HepG2 (cell line): ENCODE measurements around the gene VGF. TPM values are rescaled to one million over a fixed set of nuclear protein-coding genes. Genes with fewer than 3 reads are reported as not detected.
A peak's percentile ranks its signal among the peaks of the same experiment; 100 is the strongest.

Experiments used
- AKAP8 ChIP-seq: sonication (generic); formaldehyde crosslinking; IDR thresholded peaks from 2 replicates; pipeline ENCODE4 v1.5.1; 2020; ENCODE audit warnings: mild to moderate bottlenecking, missing genetic modification reagents
- HOXA3 ChIP-seq: sonication (generic); formaldehyde crosslinking; IDR thresholded peaks from 2 replicates; pipeline ENCODE4 v1.5.0; 2020; ENCODE audit warnings: missing genetic modification reagents
- POLR2G ChIP-seq: fragments of 200-400 bp; formaldehyde crosslinking; IDR thresholded peaks from 2 replicates; pipeline ENCODE4 v1.6.1; 2018; ENCODE audit warnings: mild to moderate bottlenecking, low read depth, low read length, moderate library complexity
- YY1 ChIP-seq: IDR thresholded peaks from 2 replicates; pipeline ENCODE4 v1.6.1; 2011; ENCODE audit warnings: low read length, low read depth, moderate library complexity, mild to moderate bottlenecking; ENCODE audit not compliant: insufficient read depth, insufficient replicate concordance
- ZFP37 ChIP-seq: sonication (generic); formaldehyde crosslinking; IDR thresholded peaks from 2 replicates; pipeline ENCODE4 v1.4.0; 2020; ENCODE audit warnings: missing genetic modification reagents, borderline replicate concordance
- ZFP62 ChIP-seq: sonication (generic); formaldehyde crosslinking; IDR thresholded peaks from 2 replicates; pipeline ENCODE4 v1.4.0; 2020; ENCODE audit warnings: missing genetic modification reagents
- ZKSCAN5 ChIP-seq: sonication (generic); formaldehyde crosslinking; IDR thresholded peaks from 2 replicates; pipeline ENCODE4 v1.5.1; 2020; ENCODE audit warnings: mild to moderate bottlenecking, missing genetic modification reagents
- ZNF160 ChIP-seq: sonication (generic); formaldehyde crosslinking; IDR thresholded peaks from 2 replicates; pipeline ENCODE4 v1.8.0; 2022; ENCODE audit warnings: mild to moderate bottlenecking, inconsistent platforms, missing genetic modification reagents
- ZNF431 ChIP-seq: sonication (generic); formaldehyde crosslinking; IDR thresholded peaks from 2 replicates; pipeline ENCODE4 v1.9.0; 2022; ENCODE audit warnings: missing genetic modification reagents, low read depth, mild to moderate bottlenecking, borderline replicate concordance
- ZNF619 ChIP-seq: sonication (generic); formaldehyde crosslinking; IDR thresholded peaks from 2 replicates; pipeline ENCODE4 v1.4.0; 2020; ENCODE audit warnings: mild to moderate bottlenecking, missing genetic modification reagents
- polyA plus RNA-seq, 8 experiments: library from polyadenylated mRNA; depleted of rRNA in 3 of 8; stranded (reverse) in 7 of 8; unstranded in 1 of 8; fragments of >200 nt; fragmentation: Illumina TruSeq in 4 of 8; extraction: Trizol in 4 of 8; gene quantifications; 2 replicates each; pipeline versions ENCODE4 v1.2.1 to v1.2.3, GENCODE V29; 2011 to 2016; ENCODE audit warnings: low read depth in 4 of 8, missing spikeins in 1 of 8, mixed read lengths in 1 of 8; ENCODE audit not compliant: insufficient read depth in 1 of 8
- total RNA-seq, 5 experiments: library from RNA; depleted of rRNA; stranded (reverse); fragments of >200 nt; fragmentation: Illumina TruSeq; extraction: Trizol; gene quantifications; 2 replicates each; pipeline ENCODE4 v1.2.3, GENCODE V29; 2016; ENCODE audit warnings: low read depth in 1 of 5
- TF ChIP-seq, protein P1 (sequence below), 2 experiments: fragments of 450-650 bp in 1 of 2; sonication (generic) in 1 of 2; formaldehyde crosslinking in 1 of 2; IDR thresholded peaks; 2 replicates each; pipeline versions ENCODE4 v1.6.1 to v1.8.0; 2016 to 2022; ENCODE audit warnings: antibody characterized with exemption in 1 of 2, mild to moderate bottlenecking in 1 of 2, missing genetic modification reagents in 1 of 2
- TF ChIP-seq, protein P2 (sequence below): sonication (generic); formaldehyde crosslinking; conservative IDR thresholded peaks from 2 replicates; pipeline ENCODE4 v1.5.0; 2020; ENCODE audit warnings: missing genetic modification reagents
- TF ChIP-seq, protein P3 (sequence below): sonication (generic); IDR thresholded peaks from 2 replicates; pipeline ENCODE4 v1.6.1; 2016; ENCODE audit warnings: low read depth, borderline replicate concordance
- TF ChIP-seq, protein P4 (sequence below): sonication (generic); formaldehyde crosslinking; IDR thresholded peaks from 2 replicates; pipeline ENCODE4 v1.9.0; 2022; ENCODE audit warnings: low read depth, missing genetic modification reagents

Gene VGF
- total and polyA plus RNA-seq, 2 of the 13 experiments (the other 11 are each of a cell fraction or from before 2014, with no cell fraction given) = 0.12 to 0.46 TPM

DNA sequence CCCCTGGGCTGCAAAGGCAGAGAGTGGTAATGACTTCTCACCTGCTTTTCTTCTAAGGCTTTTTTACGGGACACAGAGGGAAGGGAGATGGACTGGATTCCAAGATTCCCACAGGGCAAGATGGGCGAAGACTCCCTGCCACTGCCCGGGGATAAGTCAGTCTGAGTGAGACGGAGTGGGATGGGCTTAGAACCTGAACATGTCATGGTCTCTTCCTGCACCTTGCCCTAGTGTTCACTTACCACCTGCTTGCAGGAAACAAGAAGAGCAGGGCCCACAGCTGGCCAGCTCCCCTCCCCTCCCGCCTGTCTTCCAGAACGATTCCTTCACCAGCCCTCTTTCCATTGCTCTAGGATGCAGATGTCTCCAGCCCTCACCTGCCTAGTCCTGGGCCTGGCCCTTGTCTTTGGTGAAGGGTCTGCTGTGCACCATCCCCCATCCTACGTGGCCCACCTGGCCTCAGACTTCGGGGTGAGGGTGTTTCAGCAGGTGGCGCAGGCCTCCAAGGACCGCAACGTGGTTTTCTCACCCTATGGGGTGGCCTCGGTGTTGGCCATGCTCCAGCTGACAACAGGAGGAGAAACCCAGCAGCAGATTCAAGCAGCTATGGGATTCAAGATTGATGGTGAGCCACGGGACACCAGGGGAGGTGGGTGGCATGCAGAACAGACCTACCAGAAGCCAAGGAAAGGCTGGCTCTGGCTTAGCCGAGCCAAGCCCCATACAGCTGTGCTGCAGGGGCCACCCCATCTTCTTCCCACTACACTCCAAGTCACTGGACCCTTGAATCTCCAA is 37.1 kb downstream of the VGF start (continued):
- TF ChIP-seq, protein P1, sequence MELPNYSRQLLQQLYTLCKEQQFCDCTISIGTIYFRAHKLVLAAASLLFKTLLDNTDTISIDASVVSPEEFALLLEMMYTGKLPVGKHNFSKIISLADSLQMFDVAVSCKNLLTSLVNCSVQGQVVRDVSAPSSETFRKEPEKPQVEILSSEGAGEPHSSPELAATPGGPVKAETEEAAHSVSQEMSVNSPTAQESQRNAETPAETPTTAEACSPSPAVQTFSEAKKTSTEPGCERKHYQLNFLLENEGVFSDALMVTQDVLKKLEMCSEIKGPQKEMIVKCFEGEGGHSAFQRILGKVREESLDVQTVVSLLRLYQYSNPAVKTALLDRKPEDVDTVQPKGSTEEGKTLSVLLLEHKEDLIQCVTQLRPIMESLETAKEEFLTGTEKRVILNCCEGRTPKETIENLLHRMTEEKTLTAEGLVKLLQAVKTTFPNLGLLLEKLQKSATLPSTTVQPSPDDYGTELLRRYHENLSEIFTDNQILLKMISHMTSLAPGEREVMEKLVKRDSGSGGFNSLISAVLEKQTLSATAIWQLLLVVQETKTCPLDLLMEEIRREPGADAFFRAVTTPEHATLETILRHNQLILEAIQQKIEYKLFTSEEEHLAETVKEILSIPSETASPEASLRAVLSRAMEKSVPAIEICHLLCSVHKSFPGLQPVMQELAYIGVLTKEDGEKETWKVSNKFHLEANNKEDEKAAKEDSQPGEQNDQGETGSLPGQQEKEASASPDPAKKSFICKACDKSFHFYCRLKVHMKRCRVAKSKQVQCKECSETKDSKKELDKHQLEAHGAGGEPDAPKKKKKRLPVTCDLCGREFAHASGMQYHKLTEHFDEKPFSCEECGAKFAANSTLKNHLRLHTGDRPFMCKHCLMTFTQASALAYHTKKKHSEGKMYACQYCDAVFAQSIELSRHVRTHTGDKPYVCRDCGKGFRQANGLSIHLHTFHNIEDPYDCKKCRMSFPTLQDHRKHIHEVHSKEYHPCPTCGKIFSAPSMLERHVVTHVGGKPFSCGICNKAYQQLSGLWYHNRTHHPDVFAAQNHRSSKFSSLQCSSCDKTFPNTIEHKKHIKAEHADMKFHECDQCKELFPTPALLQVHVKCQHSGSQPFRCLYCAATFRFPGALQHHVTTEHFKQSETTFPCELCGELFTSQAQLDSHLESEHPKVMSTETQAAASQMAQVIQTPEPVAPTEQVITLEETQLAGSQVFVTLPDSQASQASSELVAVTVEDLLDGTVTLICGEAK (IDR thresholded peaks at IDR 0.05) = no peak
- TF ChIP-seq, protein P1 (CRISPR knock-in tag; IDR thresholded peaks at IDR 0.05) = peak; percentile 38
- TF ChIP-seq, protein P2, sequence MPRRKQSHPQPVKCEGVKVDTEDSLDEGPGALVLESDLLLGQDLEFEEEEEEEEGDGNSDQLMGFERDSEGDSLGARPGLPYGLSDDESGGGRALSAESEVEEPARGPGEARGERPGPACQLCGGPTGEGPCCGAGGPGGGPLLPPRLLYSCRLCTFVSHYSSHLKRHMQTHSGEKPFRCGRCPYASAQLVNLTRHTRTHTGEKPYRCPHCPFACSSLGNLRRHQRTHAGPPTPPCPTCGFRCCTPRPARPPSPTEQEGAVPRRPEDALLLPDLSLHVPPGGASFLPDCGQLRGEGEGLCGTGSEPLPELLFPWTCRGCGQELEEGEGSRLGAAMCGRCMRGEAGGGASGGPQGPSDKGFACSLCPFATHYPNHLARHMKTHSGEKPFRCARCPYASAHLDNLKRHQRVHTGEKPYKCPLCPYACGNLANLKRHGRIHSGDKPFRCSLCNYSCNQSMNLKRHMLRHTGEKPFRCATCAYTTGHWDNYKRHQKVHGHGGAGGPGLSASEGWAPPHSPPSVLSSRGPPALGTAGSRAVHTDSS (CRISPR knock-in tag) = 0 out of 2 replicates have a peak, but pooled peaks have one; percentile 7
- TF ChIP-seq, protein P3, sequence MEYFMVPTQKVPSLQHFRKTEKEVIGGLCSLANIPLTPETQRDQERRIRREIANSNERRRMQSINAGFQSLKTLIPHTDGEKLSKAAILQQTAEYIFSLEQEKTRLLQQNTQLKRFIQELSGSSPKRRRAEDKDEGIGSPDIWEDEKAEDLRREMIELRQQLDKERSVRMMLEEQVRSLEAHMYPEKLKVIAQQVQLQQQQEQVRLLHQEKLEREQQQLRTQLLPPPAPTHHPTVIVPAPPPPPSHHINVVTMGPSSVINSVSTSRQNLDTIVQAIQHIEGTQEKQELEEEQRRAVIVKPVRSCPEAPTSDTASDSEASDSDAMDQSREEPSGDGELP = peak; percentile 11; the same call in 1 of the 2 replicates
- TF ChIP-seq HOXA3 (CRISPR knock-in tag) (0 out of 2 replicates have a peak, but pooled peaks have one; percentile 6), POLR2G (peak; percentile 24; the same call in 1 of the 2 replicates), ZFP62 (CRISPR knock-in tag) (peak; percentile 12; the same call in 1 of the 2 replicates), AKAP8 (CRISPR knock-in tag) (peak; percentile 88), ZNF160 (CRISPR knock-in tag) (no peak), ZNF431 (CRISPR knock-in tag) (0 out of 2 replicates have a peak, but pooled peaks have one; percentile 21), ZFP37 (CRISPR knock-in tag) (peak; percentile 61; the same call in 1 of the 2 replicates), ZKSCAN5 (no peak), YY1 (no peak), ZNF619 (CRISPR knock-in tag) (peak; percentile 63; the same call in 1 of the 2 replicates)
- TF ChIP-seq, protein P4, sequence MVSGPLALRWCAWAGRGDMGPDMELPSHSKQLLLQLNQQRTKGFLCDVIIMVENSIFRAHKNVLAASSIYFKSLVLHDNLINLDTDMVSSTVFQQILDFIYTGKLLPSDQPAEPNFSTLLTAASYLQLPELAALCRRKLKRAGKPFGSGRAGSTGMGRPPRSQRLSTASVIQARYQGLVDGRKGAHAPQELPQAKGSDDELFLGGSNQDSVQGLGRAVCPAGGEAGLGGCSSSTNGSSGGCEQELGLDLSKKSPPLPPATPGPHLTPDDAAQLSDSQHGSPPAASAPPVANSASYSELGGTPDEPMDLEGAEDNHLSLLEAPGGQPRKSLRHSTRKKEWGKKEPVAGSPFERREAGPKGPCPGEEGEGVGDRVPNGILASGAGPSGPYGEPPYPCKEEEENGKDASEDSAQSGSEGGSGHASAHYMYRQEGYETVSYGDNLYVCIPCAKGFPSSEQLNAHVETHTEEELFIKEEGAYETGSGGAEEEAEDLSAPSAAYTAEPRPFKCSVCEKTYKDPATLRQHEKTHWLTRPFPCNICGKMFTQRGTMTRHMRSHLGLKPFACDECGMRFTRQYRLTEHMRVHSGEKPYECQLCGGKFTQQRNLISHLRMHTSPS (CRISPR knock-in tag) = no peak
